HepG2 (cell line): ENCODE measurements around the gene C20orf204. TPM values are rescaled to one million over a fixed set of nuclear protein-coding genes. Genes with fewer than 3 reads are reported as not detected.

Source experiments
- AKAP8 ChIP-seq: sonication (generic); formaldehyde crosslinking; IDR thresholded peaks from 2 replicates; pipeline ENCODE4 v1.5.1; 2020; ENCODE audit warnings: mild to moderate bottlenecking, missing genetic modification reagents
- ATF7 ChIP-seq, 2 experiments: fragments of 450-650 bp in 1 of 2; sonication (generic) in 1 of 2; formaldehyde crosslinking in 1 of 2; IDR thresholded peaks; 2 replicates each; pipeline versions ENCODE4 v1.4.0 to v1.6.1; 2016 to 2020; ENCODE audit warnings: antibody characterized with exemption in 1 of 2, mild to moderate bottlenecking in 1 of 2, missing genetic modification reagents in 1 of 2
- BORCS8-MEF2B ChIP-seq: sonication (generic); formaldehyde crosslinking; IDR thresholded peaks from 2 replicates; pipeline ENCODE4 v1.8.0; 2022; ENCODE audit warnings: mild to moderate bottlenecking, missing genetic modification reagents
- HMGA1 ChIP-seq: sonication (generic); formaldehyde crosslinking; conservative IDR thresholded peaks from 2 replicates; pipeline ENCODE4 v1.4.0; 2020; ENCODE audit warnings: missing genetic modification reagents
- HNRNPL ChIP-seq: fragments of 200-400 bp; formaldehyde crosslinking; IDR thresholded peaks from 2 replicates; pipeline ENCODE4 v1.6.1; 2017; ENCODE audit warnings: mild to moderate bottlenecking, low read depth, low read length
- MED13 ChIP-seq: sonication (generic); formaldehyde crosslinking; IDR thresholded peaks from 2 replicates; pipeline ENCODE4 v1.5.0; 2020; ENCODE audit warnings: missing genetic modification reagents
- NR2F2 ChIP-seq: IDR thresholded peaks from 2 replicates; pipeline ENCODE4 v1.6.1; 2012; ENCODE audit warnings: low read depth, inconsistent platforms, borderline replicate concordance
- NR2F6 ChIP-seq, 2 experiments: IDR thresholded peaks; 2 replicates each; pipeline ENCODE4 v1.6.1; 2016; ENCODE audit warnings: antibody characterized with exemption in 1 of 2, mild to moderate bottlenecking in 1 of 2
- SPEN ChIP-seq: sonication (generic); formaldehyde crosslinking; IDR thresholded peaks from 2 replicates; pipeline ENCODE4 v1.5.1; 2020; ENCODE audit warnings: low read depth, mild to moderate bottlenecking, missing genetic modification reagents
- TBX2 ChIP-seq: sonication (generic); formaldehyde crosslinking; IDR thresholded peaks from 2 replicates; pipeline ENCODE4 v1.5.0; 2020; ENCODE audit warnings: missing genetic modification reagents, mild to moderate bottlenecking, borderline replicate concordance
- TFAP4 ChIP-seq: sonication (generic); IDR thresholded peaks from 2 replicates; pipeline ENCODE4 v1.6.1; 2016; ENCODE audit warnings: low read depth, borderline replicate concordance
- ZFAT ChIP-seq: sonication (generic); formaldehyde crosslinking; conservative IDR thresholded peaks from 2 replicates; pipeline ENCODE4 v1.8.1; 2023; ENCODE audit warnings: missing genetic modification reagents, inconsistent platforms
- ZNF180 ChIP-seq: sonication (generic); formaldehyde crosslinking; IDR thresholded peaks from 2 replicates; pipeline ENCODE4 v1.4.0; 2020; ENCODE audit warnings: low read depth, missing genetic modification reagents, borderline replicate concordance
- ZNF225 ChIP-seq: sonication (generic); formaldehyde crosslinking; IDR thresholded peaks from 2 replicates; pipeline ENCODE4 v1.4.0; 2020; ENCODE audit warnings: mild to moderate bottlenecking, missing genetic modification reagents
- ZNF430 ChIP-seq: sonication (generic); formaldehyde crosslinking; IDR thresholded peaks from 2 replicates; pipeline ENCODE4 v1.9.0; 2021; ENCODE audit warnings: mild to moderate bottlenecking, missing genetic modification reagents
- ZNF605 ChIP-seq: sonication (generic); formaldehyde crosslinking; IDR thresholded peaks from 2 replicates; pipeline ENCODE4 v1.8.0; 2022; ENCODE audit warnings: mild to moderate bottlenecking, missing genetic modification reagents
- ZNF616 ChIP-seq: sonication (generic); formaldehyde crosslinking; IDR thresholded peaks from 2 replicates; pipeline ENCODE4 v1.5.0; 2020; ENCODE audit warnings: low read depth, mild to moderate bottlenecking, missing genetic modification reagents
- ZNF740 ChIP-seq: sonication (generic); formaldehyde crosslinking; IDR thresholded peaks from 2 replicates; pipeline ENCODE4 v1.4.0; 2020; ENCODE audit warnings: missing genetic modification reagents
- ZNF772 ChIP-seq: sonication (generic); formaldehyde crosslinking; IDR thresholded peaks from 2 replicates; pipeline ENCODE4 v1.5.0; 2020; ENCODE audit warnings: mild to moderate bottlenecking, missing genetic modification reagents
- ZNF816 ChIP-seq: sonication (generic); formaldehyde crosslinking; IDR thresholded peaks from 2 replicates; pipeline ENCODE4 v1.8.0; 2022; ENCODE audit warnings: missing genetic modification reagents, mild to moderate bottlenecking, borderline replicate concordance
- ZNF850 ChIP-seq: sonication (generic); formaldehyde crosslinking; conservative IDR thresholded peaks from 2 replicates; pipeline ENCODE4 v1.9.0; 2021; ENCODE audit warnings: mild to moderate bottlenecking, missing genetic modification reagents
- ZSCAN22 ChIP-seq: sonication (generic); formaldehyde crosslinking; IDR thresholded peaks from 2 replicates; pipeline ENCODE4 v1.4.0; 2020; ENCODE audit warnings: mild to moderate bottlenecking, missing genetic modification reagents
- ZSCAN30 ChIP-seq: sonication (generic); formaldehyde crosslinking; IDR thresholded peaks from 2 replicates; pipeline ENCODE4 v1.5.0; 2020; ENCODE audit warnings: mild to moderate bottlenecking, missing genetic modification reagents
- polyA plus RNA-seq, 8 experiments: library from polyadenylated mRNA; depleted of rRNA in 3 of 8; stranded (reverse) in 7 of 8; unstranded in 1 of 8; fragments of >200 nt; fragmentation: Illumina TruSeq in 4 of 8; extraction: Trizol in 4 of 8; gene quantifications; 2 replicates each; pipeline versions ENCODE4 v1.2.1 to v1.2.3, GENCODE V29; 2011 to 2016; ENCODE audit warnings: low read depth in 4 of 8, missing spikeins in 1 of 8, mixed read lengths in 1 of 8; ENCODE audit not compliant: insufficient read depth in 1 of 8
- total RNA-seq, 5 experiments: library from RNA; depleted of rRNA; stranded (reverse); fragments of >200 nt; fragmentation: Illumina TruSeq; extraction: Trizol; gene quantifications; 2 replicates each; pipeline ENCODE4 v1.2.3, GENCODE V29; 2016; ENCODE audit warnings: low read depth in 1 of 5
- TF ChIP-seq, protein P1 (sequence below): sonication (generic); formaldehyde crosslinking; IDR thresholded peaks from 2 replicates; pipeline ENCODE4 v1.5.0; 2020; ENCODE audit warnings: missing genetic modification reagents
- TF ChIP-seq, protein P2 (sequence below): sonication (generic); formaldehyde crosslinking; IDR thresholded peaks from 2 replicates; pipeline ENCODE4 v1.4.0; 2020; ENCODE audit warnings: mild to moderate bottlenecking, missing genetic modification reagents, borderline replicate concordance

Gene C20orf204
- total and polyA plus RNA-seq, 2 of the 13 experiments (the other 11 are each of a cell fraction or from before 2014, with no cell fraction given) = 22.1 to 80.0 TPM

GRCh38 chr20:64064145-64064698 lies 28.2 kb downstream of the C20orf204 start (continued):
- TF ChIP-seq ZNF740 (CRISPR knock-in tag) (0 out of 2 replicates have a peak, but pooled peaks have one; percentile 24), MED13 (CRISPR knock-in tag) (0 out of 2 replicates have a peak, but pooled peaks have one; percentile 2), ZNF616 (CRISPR knock-in tag) (peak; percentile 86), ZSCAN22 (CRISPR knock-in tag) (0 out of 2 replicates have a peak, but pooled peaks have one; percentile 60), ZNF772 (0 out of 2 replicates have a peak, but pooled peaks have one; percentile 17), HNRNPL (peak; percentile 69; the same call in 1 of the 2 replicates), ZSCAN30 (no peak), ZNF816 (CRISPR knock-in tag) (0 out of 2 replicates have a peak, but pooled peaks have one; percentile 57), ZFAT (CRISPR knock-in tag) (no peak), AKAP8 (peak; percentile 25; the same call in 1 of the 2 replicates), ZNF605 (CRISPR knock-in tag) (peak; percentile 94), ZNF430 (peak; percentile 63; the same call in 1 of the 2 replicates), TFAP4 (peak; percentile 56; the same call in 1 of the 2 replicates), BORCS8-MEF2B (CRISPR knock-in tag) (no peak), ZNF225 (CRISPR knock-in tag) (peak; percentile 37; the same call in 1 of the 2 replicates), NR2F6 (IDR thresholded peaks at IDR 0.05) (0 out of 2 replicates have a peak, but pooled peaks have one; percentile 24), NR2F6 (CRISPR knock-in tag; IDR thresholded peaks at IDR 0.05) (no peak; the same call in none of the 2 replicates), ZNF850 (peak; percentile 88; the same call in 1 of the 2 replicates), ZNF180 (CRISPR knock-in tag) (0 out of 2 replicates have a peak, but pooled peaks have one; percentile 17), NR2F2 (0 out of 2 replicates have a peak, but pooled peaks have one; percentile 5), TBX2 (peak; percentile 21; the same call in 1 of the 2 replicates), SPEN (peak; percentile 55; the same call in 1 of the 2 replicates), HMGA1 (CRISPR knock-in tag) (no peak), ATF7 (IDR thresholded peaks at IDR 0.05) (no peak), ATF7 (CRISPR knock-in tag; IDR thresholded peaks at IDR 0.05) (peak; percentile 66)
- TF ChIP-seq, protein P1, sequence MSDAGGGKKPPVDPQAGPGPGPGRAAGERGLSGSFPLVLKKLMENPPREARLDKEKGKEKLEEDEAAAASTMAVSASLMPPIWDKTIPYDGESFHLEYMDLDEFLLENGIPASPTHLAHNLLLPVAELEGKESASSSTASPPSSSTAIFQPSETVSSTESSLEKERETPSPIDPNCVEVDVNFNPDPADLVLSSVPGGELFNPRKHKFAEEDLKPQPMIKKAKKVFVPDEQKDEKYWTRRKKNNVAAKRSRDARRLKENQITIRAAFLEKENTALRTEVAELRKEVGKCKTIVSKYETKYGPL (CRISPR knock-in tag) = 0 out of 2 replicates have a peak, but pooled peaks have one; percentile 43
- TF ChIP-seq, protein P2, sequence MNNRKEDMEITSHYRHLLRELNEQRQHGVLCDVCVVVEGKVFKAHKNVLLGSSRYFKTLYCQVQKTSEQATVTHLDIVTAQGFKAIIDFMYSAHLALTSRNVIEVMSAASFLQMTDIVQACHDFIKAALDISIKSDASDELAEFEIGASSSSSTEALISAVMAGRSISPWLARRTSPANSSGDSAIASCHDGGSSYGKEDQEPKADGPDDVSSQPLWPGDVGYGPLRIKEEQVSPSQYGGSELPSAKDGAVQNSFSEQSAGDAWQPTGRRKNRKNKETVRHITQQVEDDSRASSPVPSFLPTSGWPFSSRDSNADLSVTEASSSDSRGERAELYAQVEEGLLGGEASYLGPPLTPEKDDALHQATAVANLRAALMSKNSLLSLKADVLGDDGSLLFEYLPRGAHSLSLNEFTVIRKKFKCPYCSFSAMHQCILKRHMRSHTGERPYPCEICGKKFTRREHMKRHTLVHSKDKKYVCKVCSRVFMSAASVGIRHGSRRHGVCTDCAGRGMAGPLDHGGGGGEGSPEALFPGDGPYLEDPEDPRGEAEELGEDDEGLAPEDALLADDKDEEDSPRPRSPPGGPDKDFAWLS (CRISPR knock-in tag) = 0 out of 2 replicates have a peak, but pooled peaks have one; percentile 92
